ENCODE data around the gene XIRP2. TPM values are rescaled to one million over a fixed set of nuclear protein-coding genes. Genes with fewer than 3 reads are reported as not detected.

The XIRP2 gene
- total and polyA plus RNA-seq, 2 of the 13 experiments (the other 11 are each of a cell fraction or from before 2014, with no cell fraction given), result 0.04 to 0.05 TPM

- Histone ChIP-seq H3K4me2 (ENCODE audit: low read depth, low read length) (no peak overlapping the region), H3K9me3 (ENCODE audit: low read length) (no peaks in the 10 kb centered on the region), H3K4me3 (replicated peaks in 1 of 3; ENCODE audit: insufficient read depth in 1 of 3, low read depth in 2 of 3, low read length in 3 of 3) (no peak overlapping the region), H3K79me2 (ENCODE audit: insufficient read depth, low read length) (no peaks in the 10 kb centered on the region), H3K27me3 (ENCODE audit: control insufficient read depth in 1 of 2, insufficient read depth in 2 of 2, low read length in 2 of 2) (no peaks in the 10 kb centered on the region), H2AFZ (ENCODE audit: low read length) (no peak overlapping the region), H3K27ac (ENCODE audit: extremely low read length, insufficient read depth, low read length) (no peak overlapping the region), H4K20me1 (ENCODE audit: insufficient read depth, low read length) (no peaks in the 10 kb centered on the region), H3K4me1 (ENCODE audit: insufficient read depth, low read length) (no peaks in the 10 kb centered on the region), H3K36me3 (replicated peaks in 1 of 2; ENCODE audit: control insufficient read depth in 1 of 2, insufficient read depth in 2 of 2, low read length in 2 of 2) (no peaks in the 10 kb centered on the region), H3K9ac (ENCODE audit: insufficient read depth, low read depth, low read length) (no peak overlapping the region)
- no peak for TF ChIP-seq ZNF83 (CRISPR knock-in tag; IDR thresholded peaks at IDR 0.05; ENCODE audit: borderline replicate concordance)
- TF ChIP-seq NR3C1 (CRISPR knock-in tag; IDR thresholded peaks at IDR 0.05), result no peak
- no peak for TF ChIP-seq ZBTB42 (CRISPR knock-in tag; IDR thresholded peaks at IDR 0.05)
- no peak for TF ChIP-seq ZBTB21 (CRISPR knock-in tag; IDR thresholded peaks at IDR 0.05)
- no peak for TF ChIP-seq GABPA (IDR thresholded peaks at IDR 0.05; ENCODE audit: low read depth, low read length)
- TF ChIP-seq GABPA (CRISPR knock-in tag; IDR thresholded peaks at IDR 0.05; ENCODE audit: low read depth), result no peak
- no peak for TF ChIP-seq TERF1 (CRISPR knock-in tag; IDR thresholded peaks at IDR 0.05)
- TF ChIP-seq ZFP36L2 (CRISPR knock-in tag; IDR thresholded peaks at IDR 0.05), result no peak
- TF ChIP-seq LBX2 (CRISPR knock-in tag; IDR thresholded peaks at IDR 0.05; ENCODE audit: borderline replicate concordance), result no peak
- TF ChIP-seq ZNF782 (CRISPR knock-in tag; IDR thresholded peaks at IDR 0.05; ENCODE audit: borderline replicate concordance), result no peak
- no peak for TF ChIP-seq ZNF432 (CRISPR knock-in tag; IDR thresholded peaks at IDR 0.05; ENCODE audit: borderline replicate concordance)
- TF ChIP-seq GABPB1 (CRISPR knock-in tag; IDR thresholded peaks at IDR 0.05), result no peak
- TF ChIP-seq ZGPAT (CRISPR knock-in tag; IDR thresholded peaks at IDR 0.05), result no peak
- TF ChIP-seq ZNF276 (CRISPR knock-in tag; IDR thresholded peaks at IDR 0.05; ENCODE audit: low read depth), result no peak
- TF ChIP-seq TBX3 (IDR thresholded peaks at IDR 0.05; ENCODE audit: borderline replicate concordance), result no peak
- no peak for TF ChIP-seq ZNF850 (CRISPR knock-in tag; conservative IDR thresholded peaks at IDR 0.05)
- TF ChIP-seq PREB (CRISPR knock-in tag; IDR thresholded peaks at IDR 0.05), result no peak
- ChIA-PET CTCF (ENCODE audit: low intra/inter-chr PET ratio, low total read pairs) (interaction anchor here (2.5 kb wide), 1 partner anchor 311 kb away, joined by 11 read pairs; no protein-coding TSS in a partner anchor), POLR2A (no interaction called here)
- 7% methylated on average over 2 of the region's 2 CpGs for WGBS (ENCODE audit: low lambda C conversion rate)
- FAIRE-seq, result no peak
- intact Hi-C loops (cut with micrococcal nuclease; ENCODE audit: unreplicated experiment) (loop anchor here (2.0 kb wide), 1 partner anchor 1217 kb away; no protein-coding TSS in a partner anchor), in situ Hi-C loops (cut with HindIII; ENCODE audit: extremely low pct_ligation_motif_present, low pct_unique_long_range_greater_than_20kb) (loop anchor here (5.0 to 10.0 kb wide), 2 partner anchors 311 to 367 kb away; no protein-coding TSS in a partner anchor)
- no TSS peak for BruUV-seq (replicated peaks)
- no peak for ATAC-seq
- no peak for DNase-seq (ENCODE audit: low spot score)
These were observed 13.1 kb downstream of the XIRP2 start for GRCh38 chr2:166901336-166901735.
